Measurements from ENCODE around the gene CAMTA1.

- no peak for TF ChIP-seq CTCF (conservative IDR thresholded peaks at IDR 0.05; ENCODE audit: low read length)
- TF ChIP-seq EZH2phosphoT487 (IDR thresholded peaks at IDR 0.05; ENCODE audit: borderline replicate concordance, low read depth, low read length) = no peak
These were observed 995.7 kb downstream of the CAMTA1 start for GRCh38 chr1:7780976-7781375.
